OCI-LY3 (cell line): ENCODE results near the gene TNF.

Experiments
- CTCF ChIP-seq: fragments of 200-600, 300-600 bp; sonication (generic); IDR thresholded peaks from 2 replicates; pipeline ENCODE4 v1.5.1; 2014; ENCODE audit warnings: antibody characterized with exemption, low read length, low read depth
- EZH2phosphoT487 ChIP-seq: fragments of 200-600 bp; shearing (Covaris generic); IDR thresholded peaks from 2 replicates; pipeline ENCODE4 v1.6.1; 2018; ENCODE audit warnings: antibody characterized with exemption, mixed run types, low read depth

GRCh38 chr6:31580438-31580740 is 5.0 kb downstream of the TNF start:
- TF ChIP-seq CTCF (no peak), EZH2phosphoT487 (no peak)
